K562 (cell line): Measurements from ENCODE around the gene REEP2. TPM values are rescaled to one million over a fixed set of nuclear protein-coding genes. Genes with fewer than 3 reads are reported as not detected.
A peak's percentile ranks its signal among the peaks of the same experiment; 100 is the strongest.

Source experiments
- ATAC-seq: fragments of 200-7000 bp; cut with Tn5 transposase; 3 replicates; pipeline ENCODE4 v1.9.1; 2020; ENCODE audit warnings: moderate library complexity
- BruUV-seq: library from RNA; stranded (reverse); fragments of 400-500 nt; replicated peaks from 2 replicates; lab custom pipeline; 2021; lab: Mats Ljungman, UMichigan
- CTCF ChIA-PET: fragments of 300-600 bp; formaldehyde crosslinking; extraction: SDS; loops from one replicate; lab custom pipeline; 2021; ENCODE audit warnings: low intra/inter-chr PET ratio; lab: Yijun Ruan, JAX
- POLR2A ChIA-PET: fragments of 300-600, 350-650 bp; sonication (Branson Sonifier 250); formaldehyde crosslinking; extraction: SDS; loops from one replicate; lab custom pipeline; 2021; ENCODE audit warnings: antibody characterized with exemption, inconsistent platforms; lab: Yijun Ruan, JAX
- DNase-seq, 4 experiments: peaks; one replicate each; pipeline versions ENCODE4 v3.0.0 to v3.0.0-alpha.2; 2011 to 2018; ENCODE audit warnings: low spot score in 3 of 4, mixed read lengths in 3 of 4; ENCODE audit errors: extremely low read depth in 1 of 4
- FAIRE-seq: peaks from 2 replicates; lab custom pipeline; 2011; peaks lifted over from hg19 to GRCh38; lab: Jason Lieb, UNC
- H2AFZ ChIP-seq: 2 replicates; pipeline ENCODE4 v1.6.0; 2011; ENCODE audit warnings: low read depth, low read length, control low read depth, inconsistent platforms
- H3K27ac ChIP-seq: fragments of 200-600 bp; 3 replicates; pipeline ENCODE4 v1.8.0; 2011; ENCODE audit warnings: low read depth, mild to moderate bottlenecking, control low read depth, inconsistent platforms, low read length, moderate library complexity, mixed read lengths; ENCODE audit errors: extremely low read depth
- H3K27me3 ChIP-seq, 2 experiments: fragments of 300-600 bp in 1 of 2; 2 replicates in 1 of 2; 3 replicates in 1 of 2; pipeline versions ENCODE4 v1.6.0 to v1.8.0; 2011; ENCODE audit warnings: inconsistent platforms in 2 of 2, low read length in 2 of 2, mild to moderate bottlenecking in 1 of 2, mixed read lengths in 1 of 2, moderate library complexity in 1 of 2; ENCODE audit not compliant: control insufficient read depth in 2 of 2, insufficient read depth in 2 of 2
- H3K36me3 ChIP-seq: fragments of 300-600 bp; 3 replicates; pipeline ENCODE4 v1.8.0; 2011; ENCODE audit warnings: mild to moderate bottlenecking, low read length, inconsistent platforms; ENCODE audit not compliant: control insufficient read depth, insufficient read depth
- H3K4me1 ChIP-seq, 2 experiments: fragments of 200-600 bp in 1 of 2; replicated peaks in 1 of 2; 2 replicates in 1 of 2; 3 replicates in 1 of 2; pipeline versions ENCODE4 v1.5.1 to v1.8.0; 2011; ENCODE audit warnings: inconsistent platforms in 2 of 2, low read length in 2 of 2, mild to moderate bottlenecking in 1 of 2, mixed read lengths in 1 of 2, moderate library complexity in 1 of 2; ENCODE audit not compliant: control insufficient read depth in 2 of 2, insufficient read depth in 2 of 2
- H3K4me2 ChIP-seq: 2 replicates; pipeline ENCODE4 v1.6.1; 2011; ENCODE audit warnings: low read length, control low read depth, inconsistent platforms, mixed read lengths; ENCODE audit not compliant: insufficient read depth
- H3K4me3 ChIP-seq: fragments of 200-600 bp; sonication (generic), shearing (Covaris generic); 2 replicates; pipeline ENCODE4 v1.5.1; 2016; ENCODE audit warnings: control low read depth, inconsistent platforms
- H3K79me2 ChIP-seq: fragments of 200-600 bp; 3 replicates; pipeline ENCODE4 v1.8.0; 2011; ENCODE audit warnings: low read length, inconsistent platforms; ENCODE audit not compliant: control insufficient read depth, insufficient read depth
- H3K9ac ChIP-seq, 2 experiments: 2 replicates each; pipeline versions ENCODE4 v1.6.0 to v1.6.1; 2011; ENCODE audit warnings: low read depth in 2 of 2, low read length in 2 of 2, control low read depth in 1 of 2, inconsistent platforms in 1 of 2, mild to moderate bottlenecking in 1 of 2, mixed read lengths in 1 of 2; ENCODE audit not compliant: insufficient read depth in 1 of 2
- H3K9me1 ChIP-seq: one replicate; pipeline ENCODE4 v1.6.0; 2011; ENCODE audit warnings: inconsistent platforms, mild to moderate bottlenecking, low read length, moderate library complexity; ENCODE audit not compliant: control insufficient read depth, insufficient read depth
- H3K9me3 ChIP-seq: replicated peaks from 2 replicates; pipeline ENCODE4 v1.5.1; 2011; ENCODE audit warnings: low read depth, low read length, inconsistent platforms; ENCODE audit not compliant: control insufficient read depth, insufficient read depth
- H4K20me1 ChIP-seq: replicated peaks from 2 replicates; pipeline ENCODE4 v1.6.1; 2011; ENCODE audit warnings: low read length, inconsistent platforms, mixed read lengths; ENCODE audit not compliant: control insufficient read depth, insufficient read depth
- ETV6 ChIP-seq, 3 experiments: fragments of 150-350 bp in 1 of 3; sonication (generic) in 1 of 3; formaldehyde crosslinking in 1 of 3; IDR thresholded peaks; 2 replicates each; pipeline versions ENCODE4 v1.6.1 to v1.8.0; 2014 to 2022; ENCODE audit warnings: borderline replicate concordance in 2 of 3, low read depth in 2 of 3, antibody characterized with exemption in 1 of 3, low read length in 1 of 3, mild to moderate bottlenecking in 1 of 3, missing genetic modification reagents in 1 of 3
- HNRNPLL ChIP-seq: fragments of 200-400 bp; formaldehyde crosslinking; IDR thresholded peaks from 2 replicates; pipeline ENCODE4 v1.6.1; 2017; ENCODE audit warnings: low read length, low read depth, mild to moderate bottlenecking; ENCODE audit not compliant: poor library complexity, severe bottlenecking
- NCOA2 ChIP-seq, 2 experiments: fragments of 450-650 bp; IDR thresholded peaks; 2 replicates each; pipeline ENCODE4 v1.6.1; 2018; ENCODE audit warnings: mild to moderate bottlenecking in 2 of 2, moderate library complexity in 1 of 2; ENCODE audit not compliant: partially characterized antibody in 2 of 2
- NR1H2 ChIP-seq: sonication (generic); formaldehyde crosslinking; IDR thresholded peaks from 2 replicates; pipeline ENCODE4 v1.4.0; 2020; ENCODE audit warnings: mild to moderate bottlenecking, missing genetic modification reagents
- NR2C1 ChIP-seq, 2 experiments: fragments of 450-650 bp; IDR thresholded peaks; 2 replicates each; pipeline ENCODE4 v1.6.1; 2017; ENCODE audit warnings: mild to moderate bottlenecking in 2 of 2, antibody characterized with exemption in 1 of 2, inconsistent platforms in 1 of 2, missing compliant biosample characterization in 1 of 2, missing genetic modification characterization in 1 of 2
- TCF3 ChIP-seq: sonication (generic); formaldehyde crosslinking; IDR thresholded peaks from 2 replicates; pipeline ENCODE4 v1.4.0; 2020; ENCODE audit warnings: mild to moderate bottlenecking, missing genetic modification reagents
- ZBTB7A ChIP-seq: IDR thresholded peaks from 2 replicates; pipeline ENCODE4 v1.6.1; 2011; ENCODE audit warnings: low read depth, mild to moderate bottlenecking, low read length, moderate library complexity, borderline replicate concordance; ENCODE audit not compliant: control insufficient read depth
- ZKSCAN3 ChIP-seq: fragments of 250-450 bp; sonication (Bioruptor Pico); IDR thresholded peaks from 2 replicates; pipeline ENCODE4 v1.4.0; 2020
- ZNF717 ChIP-seq: fragments of 250-450 bp; sonication (Bioruptor Pico); IDR thresholded peaks from 2 replicates; pipeline ENCODE4 v1.5.0; 2021
- WGBS: fragments of 100-300 bp; shearing (Covaris generic); methylation state at CpG from one replicate; pipeline ENCODE4 v1.1.6; 2016; ENCODE audit warnings: low coverage, mixed read lengths; ENCODE audit not compliant: insufficient coverage; ENCODE audit errors: missing lambda C conversion rate; 5-methylcytosine and 5-hydroxymethylcytosine counted together
- in situ Hi-C: fragments of 300-500 bp; cut with MboI; formaldehyde crosslinking; loops from 4 replicates; pipeline ENCODE4 v1.15.0; 2018; ENCODE audit warnings: inconsistent platforms, mixed read lengths
- intact Hi-C: fragments of 100-400 bp; cut with micrococcal nuclease; formaldehyde crosslinking; loops from 2 replicates; pipeline ENCODE4 v1.14.2; 2022
- polyA plus RNA-seq, 8 experiments: library from polyadenylated mRNA; depleted of rRNA in 4 of 8; stranded (reverse) in 5 of 8; unstranded in 3 of 8; fragments of >200 nt; fragmentation: Nextera tagmentation in 2 of 8; fragmentation: Illumina TruSeq in 1 of 8; extraction: Ambion mirVana in 2 of 8; extraction: Trizol in 1 of 8; gene quantifications; 2 replicates each; pipeline versions ENCODE4 v1.2.1 to v1.2.3, GENCODE V29; 2011 to 2014; ENCODE audit warnings: inconsistent platforms in 1 of 8, missing spikeins in 1 of 8
- total RNA-seq, 7 experiments: library from RNA; depleted of rRNA in 6 of 7; stranded (reverse); fragments of >200 nt in 6 of 7; fragmentation: Illumina TruSeq in 2 of 7; extraction: Trizol in 2 of 7; gene quantifications; 2 replicates each; pipeline versions ENCODE4 v1.2.1 to v1.2.3, GENCODE V29; 2011 to 2021; ENCODE audit warnings: low replicate concordance in 1 of 7
- TF ChIP-seq, protein P1 (sequence below): IDR thresholded peaks from 2 replicates; pipeline ENCODE4 v1.6.1; 2016; ENCODE audit warnings: missing genetic modification characterization, missing compliant biosample characterization
- TF ChIP-seq, protein P2 (sequence below): fragments of 200-400 bp; formaldehyde crosslinking; IDR thresholded peaks from 2 replicates; pipeline ENCODE4 v1.6.1; 2017; ENCODE audit warnings: mild to moderate bottlenecking, low read depth, low read length, moderate library complexity
- TF ChIP-seq, protein P3 (sequence below), 2 experiments: fragments of 450-650 bp; IDR thresholded peaks; 2 replicates each; pipeline ENCODE4 v1.6.1; 2016

The REEP2 gene
- total and polyA plus RNA-seq, 9 of the 15 experiments (the other 6 are each of a cell fraction or from before 2014, with no cell fraction given) = 0.03 to 1.1 (median 0.12) TPM; not detected in 1

DNA sequence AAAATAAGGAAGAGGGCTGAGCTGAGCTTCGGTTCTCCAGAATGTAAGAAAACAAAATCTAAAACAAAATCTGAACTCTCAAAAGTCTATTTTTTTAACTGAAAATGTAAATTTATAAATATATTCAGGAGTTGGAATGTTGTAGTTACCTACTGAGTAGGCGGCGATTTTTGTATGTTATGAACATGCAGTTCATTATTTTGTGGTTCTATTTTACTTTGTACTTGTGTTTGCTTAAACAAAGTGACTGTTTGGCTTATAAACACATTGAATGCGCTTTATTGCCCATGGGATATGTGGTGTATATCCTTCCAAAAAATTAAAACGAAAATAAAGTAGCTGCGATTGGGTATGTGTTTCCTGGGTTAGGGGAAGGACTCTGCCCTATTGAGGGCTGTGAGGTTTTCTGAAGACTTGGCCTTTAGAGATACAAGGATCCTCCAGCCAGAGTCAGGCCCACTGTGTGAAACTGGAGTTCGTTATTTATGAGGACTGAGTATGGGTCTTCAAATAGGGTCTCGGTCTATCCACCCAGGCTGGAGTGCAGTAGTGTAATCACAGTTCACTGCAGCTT is 30.2 kb downstream of the REEP2 start (continued):
- TF ChIP-seq, protein P1, sequence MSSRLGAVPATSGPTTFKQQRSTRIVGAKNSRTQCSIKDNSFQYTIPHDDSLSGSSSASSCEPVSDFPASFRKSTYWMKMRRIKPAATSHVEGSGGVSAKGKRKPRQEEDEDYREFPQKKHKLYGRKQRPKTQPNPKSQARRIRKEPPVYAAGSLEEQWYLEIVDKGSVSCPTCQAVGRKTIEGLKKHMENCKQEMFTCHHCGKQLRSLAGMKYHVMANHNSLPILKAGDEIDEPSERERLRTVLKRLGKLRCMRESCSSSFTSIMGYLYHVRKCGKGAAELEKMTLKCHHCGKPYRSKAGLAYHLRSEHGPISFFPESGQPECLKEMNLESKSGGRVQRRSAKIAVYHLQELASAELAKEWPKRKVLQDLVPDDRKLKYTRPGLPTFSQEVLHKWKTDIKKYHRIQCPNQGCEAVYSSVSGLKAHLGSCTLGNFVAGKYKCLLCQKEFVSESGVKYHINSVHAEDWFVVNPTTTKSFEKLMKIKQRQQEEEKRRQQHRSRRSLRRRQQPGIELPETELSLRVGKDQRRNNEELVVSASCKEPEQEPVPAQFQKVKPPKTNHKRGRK = no peak
- peak; percentile 2 for TF ChIP-seq HNRNPLL

DNA sequence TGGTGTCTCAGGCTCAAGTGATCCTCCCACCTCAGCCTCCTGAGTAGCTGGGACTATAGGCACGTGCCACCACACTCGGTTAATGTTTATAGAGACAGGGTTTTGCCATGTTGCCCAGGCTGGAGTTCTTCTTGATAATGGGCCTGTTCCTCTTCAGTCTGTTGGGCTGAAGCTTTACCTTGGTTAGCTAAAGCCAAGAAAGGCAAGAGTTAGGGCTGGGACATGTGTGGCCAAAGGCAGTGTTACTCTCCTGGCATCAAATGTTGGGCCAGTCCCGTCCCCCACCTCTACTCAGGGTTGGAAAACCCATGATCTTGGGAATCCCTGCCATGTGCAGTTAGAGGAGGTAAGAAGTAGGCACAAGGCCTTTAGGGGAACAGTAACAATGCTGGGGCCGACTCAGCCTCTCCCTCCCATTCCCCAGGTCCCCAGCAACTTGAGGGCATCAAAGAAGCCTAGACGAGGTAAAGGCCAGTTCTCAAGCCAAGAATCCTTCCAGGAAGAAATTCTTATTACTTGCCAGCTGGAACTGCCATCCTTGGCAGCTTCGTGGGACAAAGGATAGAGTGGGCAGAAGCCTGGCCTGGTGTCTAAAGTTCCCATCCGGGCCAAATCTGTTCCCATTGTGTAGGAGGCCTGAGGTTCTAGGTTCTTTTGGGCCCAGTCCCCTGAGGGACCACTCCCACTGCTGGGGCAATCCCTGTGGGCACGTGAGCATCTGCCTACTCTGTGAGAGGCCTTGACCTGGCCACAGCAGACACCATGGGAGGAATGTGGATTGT is 30.9 kb downstream of the REEP2 start:
- POLR2A ChIA-PET = interaction anchor here (0.6 to 2.1 kb wide), 9 partner anchors 8 to 106 kb away, joined by 3 to 10 read pairs (median 4); partner anchors contain the start of gene ETF1
- TF ChIP-seq, protein P2, sequence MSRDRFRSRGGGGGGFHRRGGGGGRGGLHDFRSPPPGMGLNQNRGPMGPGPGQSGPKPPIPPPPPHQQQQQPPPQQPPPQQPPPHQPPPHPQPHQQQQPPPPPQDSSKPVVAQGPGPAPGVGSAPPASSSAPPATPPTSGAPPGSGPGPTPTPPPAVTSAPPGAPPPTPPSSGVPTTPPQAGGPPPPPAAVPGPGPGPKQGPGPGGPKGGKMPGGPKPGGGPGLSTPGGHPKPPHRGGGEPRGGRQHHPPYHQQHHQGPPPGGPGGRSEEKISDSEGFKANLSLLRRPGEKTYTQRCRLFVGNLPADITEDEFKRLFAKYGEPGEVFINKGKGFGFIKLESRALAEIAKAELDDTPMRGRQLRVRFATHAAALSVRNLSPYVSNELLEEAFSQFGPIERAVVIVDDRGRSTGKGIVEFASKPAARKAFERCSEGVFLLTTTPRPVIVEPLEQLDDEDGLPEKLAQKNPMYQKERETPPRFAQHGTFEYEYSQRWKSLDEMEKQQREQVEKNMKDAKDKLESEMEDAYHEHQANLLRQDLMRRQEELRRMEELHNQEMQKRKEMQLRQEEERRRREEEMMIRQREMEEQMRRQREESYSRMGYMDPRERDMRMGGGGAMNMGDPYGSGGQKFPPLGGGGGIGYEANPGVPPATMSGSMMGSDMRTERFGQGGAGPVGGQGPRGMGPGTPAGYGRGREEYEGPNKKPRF = peak; percentile 90
- peak; percentile 89 for TF ChIP-seq ZNF717 (CRISPR knock-in tag)
- TF ChIP-seq NR2C1 (IDR thresholded peaks at IDR 0.05) = no peak
- no peak for TF ChIP-seq NR2C1 (tag; IDR thresholded peaks at IDR 0.05)
- TF ChIP-seq, protein P3, sequence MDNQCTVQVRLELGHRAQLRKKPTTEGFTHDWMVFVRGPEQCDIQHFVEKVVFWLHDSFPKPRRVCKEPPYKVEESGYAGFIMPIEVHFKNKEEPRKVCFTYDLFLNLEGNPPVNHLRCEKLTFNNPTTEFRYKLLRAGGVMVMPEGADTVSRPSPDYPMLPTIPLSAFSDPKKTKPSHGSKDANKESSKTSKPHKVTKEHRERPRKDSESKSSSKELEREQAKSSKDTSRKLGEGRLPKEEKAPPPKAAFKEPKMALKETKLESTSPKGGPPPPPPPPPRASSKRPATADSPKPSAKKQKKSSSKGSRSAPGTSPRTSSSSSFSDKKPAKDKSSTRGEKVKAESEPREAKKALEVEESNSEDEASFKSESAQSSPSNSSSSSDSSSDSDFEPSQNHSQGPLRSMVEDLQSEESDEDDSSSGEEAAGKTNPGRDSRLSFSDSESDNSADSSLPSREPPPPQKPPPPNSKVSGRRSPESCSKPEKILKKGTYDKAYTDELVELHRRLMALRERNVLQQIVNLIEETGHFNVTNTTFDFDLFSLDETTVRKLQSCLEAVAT (IDR thresholded peaks at IDR 0.05) = peak in 1 of 2 experiments; percentile 6; a peak in 1 of 4 replicates
- no peak for TF ChIP-seq NCOA2 (IDR thresholded peaks at IDR 0.05; ENCODE audit: partially characterized antibody in 2 of 2)
- peak; percentile 51 for TF ChIP-seq TCF3 (CRISPR knock-in tag)
- peak in 1 of 2 experiments; percentile 44; a peak in 1 of 4 replicates for TF ChIP-seq ETV6 (IDR thresholded peaks at IDR 0.05; ENCODE audit: borderline replicate concordance in 1 of 2, low read depth in 2 of 2, low read length in 1 of 2)
- TF ChIP-seq ETV6 (CRISPR knock-in tag; IDR thresholded peaks at IDR 0.05; ENCODE audit: borderline replicate concordance) = 0 out of 2 replicates have a peak, but pooled peaks have one; percentile 25
- TF ChIP-seq ZBTB7A = 0 out of 2 replicates have a peak, but pooled peaks have one; percentile 36
- no peak for TF ChIP-seq ZKSCAN3 (CRISPR knock-in tag)
- 0 out of 2 replicates have a peak, but pooled peaks have one; percentile 26 for TF ChIP-seq NR1H2 (CRISPR knock-in tag)

More for the DNA sequence above, 30.9 kb downstream of the REEP2 start:
- Histone ChIP-seq H3K9me3 (no peaks in the 10 kb centered on the region), H3K79me2 (peaks cover 33% of the 10 kb centered on the region), H4K20me1 (peaks cover 29% of the 10 kb centered on the region), H3K9me1 (peaks cover 22% of the 10 kb centered on the region), H3K4me1 (peaks cover 19 to 29% of the 10 kb centered on the region in 2 experiments; a peak in 4 of 5 replicates), H3K4me3 (no peak overlapping the region), H3K9ac (no peak overlapping the region), H3K27ac (no peak overlapping the region), H3K4me2 (no peak overlapping the region), H3K27me3 (no peaks in the 10 kb centered on the region), H2AFZ (no peak overlapping the region), H3K36me3 (peaks cover 30% of the 10 kb centered on the region)
- no TSS peak for BruUV-seq
- intact Hi-C loops (no loop called here), in situ Hi-C loops (no loop called here)
- CTCF ChIA-PET = no interaction called here
- peak; percentile 24 for ATAC-seq
- WGBS = 28% methylated on average over 8 of the region's 8 CpGs
- DNase-seq = peak in 1 of 4 experiments; percentile 44
- no peak for FAIRE-seq
